Upper lobe of right lung (tissue), 1 donor: Measurements from ENCODE around the gene MAP3K20. TPM values are rescaled to one million over a fixed set of nuclear protein-coding genes. Genes with fewer than 3 reads are reported as not detected.
"Not testable (repeated sequence)": the region's sequence is repeated elsewhere in the genome, so short reads cannot be mapped to it uniquely, and the experiment has no call there.

Experiments used
- ATAC-seq: fragments of 200-7000 bp; cut with Tn5 transposase; one replicate; pipeline ENCODE4 v1.9.1; 2020; ENCODE audit warnings: mild to moderate bottlenecking, moderate library complexity
- DNase-seq: peaks from one replicate; pipeline ENCODE4 v3.0.0-alpha.2; 2020
- H3K27ac ChIP-seq: fragments of 200-600 bp; one replicate; pipeline ENCODE4 v1.8.0; 2022
- H3K27me3 ChIP-seq: fragments of 200-600 bp; one replicate; pipeline ENCODE4 v1.8.0; 2022; ENCODE audit warnings: mild to moderate bottlenecking
- H3K36me3 ChIP-seq: fragments of 200-600 bp; one replicate; pipeline ENCODE4 v1.8.0; 2022
- H3K4me1 ChIP-seq: fragments of 200-600 bp; one replicate; pipeline ENCODE4 v1.8.0; 2022
- H3K4me3 ChIP-seq: fragments of 200-600 bp; one replicate; pipeline ENCODE4 v1.8.0; 2022; ENCODE audit warnings: mild to moderate bottlenecking
- H3K9me3 ChIP-seq: fragments of 200-600 bp; one replicate; pipeline ENCODE4 v1.8.0; 2022
- intact Hi-C: fragments of 100-400 bp; cut with DNase I; formaldehyde crosslinking; loops from one replicate; pipeline ENCODE4 v1.11.0; 2022
- total RNA-seq: library from RNA; stranded (reverse); fragmentation: NEBNext Ultra II Directional; extraction: Animal tissue kit (Norgen Biotek cat#: 25700); gene quantifications from one replicate; pipeline ENCODE4 v1.2.1, GENCODE V29; 2021
- TF ChIP-seq, protein P1 (sequence below): fragments of 200-600 bp; IDR thresholded peaks from one replicate; pipeline ENCODE4 v1.8.0; 2022; ENCODE audit warnings: antibody characterized with exemption
- donor health status: DM: no; HTN: yes; CAD: no; lungs with severe emphysema.

The MAP3K20 gene
- total RNA-seq, 1 donor from 2014 or later, result 52.0 TPM

DNA sequence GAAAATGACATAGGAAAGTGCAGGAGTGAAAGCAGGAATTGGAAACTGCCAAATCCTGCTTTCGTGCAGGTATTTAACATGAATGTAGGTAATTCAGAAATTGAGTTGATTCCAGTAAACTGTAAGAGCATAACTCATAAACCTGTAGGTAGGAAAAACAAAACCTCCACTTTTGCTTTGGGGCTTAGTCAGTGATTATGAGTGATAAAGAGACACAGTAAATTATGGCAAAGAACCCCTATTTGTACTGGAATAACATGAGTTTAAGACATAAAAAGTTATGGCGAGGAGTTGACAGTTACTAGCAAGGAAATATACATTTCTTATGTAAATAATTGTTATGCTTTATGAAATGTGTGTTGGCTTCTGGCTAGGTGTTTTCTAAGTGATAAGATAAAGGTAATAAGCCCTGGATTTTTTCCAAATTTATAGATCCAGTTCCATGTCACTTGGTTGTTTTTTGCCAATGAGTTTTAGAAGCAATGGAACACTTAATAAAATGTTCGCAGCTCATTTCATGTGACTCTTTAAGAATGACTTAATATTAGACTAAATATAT, 17.3 kb downstream of the MAP3K20 start:
- DNase-seq (no peak), ATAC-seq (no peak)
- peaks cover 15% of the 10 kb centered on the region for H3K4me1 ChIP-seq
- H3K27me3 ChIP-seq, result no peaks in the 10 kb centered on the region
- H3K9me3 ChIP-seq, result no peaks in the 10 kb centered on the region
- peaks cover 16% of the 10 kb centered on the region for H3K36me3 ChIP-seq
- no peak overlapping the region for H3K4me3 ChIP-seq
- intact Hi-C loops, result no loop called here
- TF ChIP-seq, protein P1, sequence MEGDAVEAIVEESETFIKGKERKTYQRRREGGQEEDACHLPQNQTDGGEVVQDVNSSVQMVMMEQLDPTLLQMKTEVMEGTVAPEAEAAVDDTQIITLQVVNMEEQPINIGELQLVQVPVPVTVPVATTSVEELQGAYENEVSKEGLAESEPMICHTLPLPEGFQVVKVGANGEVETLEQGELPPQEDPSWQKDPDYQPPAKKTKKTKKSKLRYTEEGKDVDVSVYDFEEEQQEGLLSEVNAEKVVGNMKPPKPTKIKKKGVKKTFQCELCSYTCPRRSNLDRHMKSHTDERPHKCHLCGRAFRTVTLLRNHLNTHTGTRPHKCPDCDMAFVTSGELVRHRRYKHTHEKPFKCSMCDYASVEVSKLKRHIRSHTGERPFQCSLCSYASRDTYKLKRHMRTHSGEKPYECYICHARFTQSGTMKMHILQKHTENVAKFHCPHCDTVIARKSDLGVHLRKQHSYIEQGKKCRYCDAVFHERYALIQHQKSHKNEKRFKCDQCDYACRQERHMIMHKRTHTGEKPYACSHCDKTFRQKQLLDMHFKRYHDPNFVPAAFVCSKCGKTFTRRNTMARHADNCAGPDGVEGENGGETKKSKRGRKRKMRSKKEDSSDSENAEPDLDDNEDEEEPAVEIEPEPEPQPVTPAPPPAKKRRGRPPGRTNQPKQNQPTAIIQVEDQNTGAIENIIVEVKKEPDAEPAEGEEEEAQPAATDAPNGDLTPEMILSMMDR, result no peak
- H3K27ac ChIP-seq, result no peak overlapping the region

DNA sequence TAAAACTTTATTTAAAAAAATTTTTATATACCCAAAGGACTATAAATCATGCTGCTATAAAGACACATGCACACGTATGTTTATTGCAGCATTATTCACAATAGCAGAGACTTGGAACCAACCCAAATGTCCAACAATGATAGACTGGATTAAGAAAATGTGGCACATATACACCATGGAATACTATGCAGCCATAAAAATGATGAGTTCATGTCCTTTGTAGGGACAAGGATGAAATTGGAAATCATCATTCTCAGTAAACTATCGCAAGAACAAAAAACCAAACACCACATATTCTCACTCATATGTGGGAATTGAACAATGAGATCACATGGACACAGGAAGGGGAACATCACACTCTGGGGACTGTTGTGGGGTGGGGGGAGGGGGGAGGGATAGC, 18.0 kb downstream of the MAP3K20 start:
- intact Hi-C loops, H3K27ac ChIP-seq, ATAC-seq, H3K4me3 ChIP-seq, H3K27me3 ChIP-seq, H3K9me3 ChIP-seq, DNase-seq: not testable (repeated sequence)
- Histone ChIP-seq H3K36me3 (peaks cover 16% of the 10 kb centered on the region), H3K4me1 (peaks cover 15% of the 10 kb centered on the region)

DNA sequence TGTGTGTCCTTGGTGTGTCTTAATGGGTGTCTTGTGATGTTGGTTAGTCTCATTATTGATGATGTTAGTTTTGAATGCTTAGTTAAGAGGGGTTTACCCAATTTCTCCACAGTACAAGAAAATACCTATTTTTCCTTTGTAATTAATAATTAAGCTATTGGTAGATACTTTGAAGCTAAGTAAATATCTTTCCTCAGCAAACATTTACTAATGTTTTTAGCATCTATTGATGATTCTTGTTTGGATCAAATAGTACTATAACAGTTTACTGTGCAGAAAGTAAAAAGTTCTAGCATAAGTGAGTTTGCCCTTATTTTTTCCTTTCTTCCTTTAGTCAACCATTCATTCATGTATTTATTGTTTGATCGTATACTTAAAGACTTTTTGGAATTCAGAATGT, 19.1 kb downstream of the MAP3K20 start:
- Histone ChIP-seq H3K9me3 (no peaks in the 10 kb centered on the region), H3K27ac (no peak overlapping the region), H3K27me3 (no peaks in the 10 kb centered on the region), H3K4me3 (no peak overlapping the region), H3K4me1 (peaks cover 15% of the 10 kb centered on the region), H3K36me3 (peaks cover 16% of the 10 kb centered on the region)
- TF ChIP-seq, protein P1, result no peak
- DNase-seq, result no peak
- intact Hi-C loops, result no loop called here
- ATAC-seq, result no peak

DNA sequence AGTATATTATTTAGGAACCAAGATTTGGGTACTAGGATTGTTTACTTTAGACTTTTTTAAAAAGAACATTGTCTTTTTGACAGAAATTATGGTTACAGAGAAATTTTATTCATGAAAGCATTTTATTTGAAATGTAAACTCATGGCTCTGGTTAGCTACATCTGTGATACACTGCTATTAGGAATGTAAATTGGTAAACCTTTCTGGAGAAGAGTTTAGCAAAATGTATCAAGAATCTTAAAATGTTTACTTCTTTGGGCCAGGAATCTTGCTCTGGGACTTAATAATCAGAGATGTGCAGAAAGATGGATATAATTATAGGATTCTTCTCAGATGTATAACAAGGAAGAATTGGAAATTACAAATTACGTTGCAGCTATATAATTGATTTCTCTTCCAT, 19.7 kb downstream of the MAP3K20 start:
- Histone ChIP-seq H3K27ac (no peak overlapping the region), H3K9me3 (no peaks in the 10 kb centered on the region), H3K4me3 (no peak overlapping the region), H3K36me3 (peaks cover 16% of the 10 kb centered on the region), H3K27me3 (no peaks in the 10 kb centered on the region), H3K4me1 (peaks cover 15% of the 10 kb centered on the region)
- ATAC-seq, result no peak
- TF ChIP-seq, protein P1, result no peak
- DNase-seq, result no peak
- intact Hi-C loops, result no loop called here

DNA sequence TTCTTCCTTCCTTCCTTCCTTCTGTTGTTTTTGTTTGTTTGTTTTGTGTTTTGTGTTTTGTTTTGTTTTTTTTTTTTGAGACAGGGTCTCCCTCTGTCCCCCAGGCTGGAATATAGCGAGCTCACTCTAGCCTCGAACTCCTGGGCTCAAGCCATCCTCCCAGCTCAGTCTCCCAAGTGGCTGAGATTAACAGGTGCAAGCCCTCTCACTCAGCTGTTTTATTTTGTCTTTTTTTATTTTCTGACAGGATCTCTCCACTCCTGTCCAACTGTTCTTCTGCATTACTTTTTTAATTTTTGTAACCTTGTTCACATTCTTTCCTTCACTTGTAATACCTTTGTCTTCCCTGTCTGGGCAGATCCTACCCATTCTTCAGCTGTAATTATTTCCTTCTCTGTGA, 23.6 kb downstream of the MAP3K20 start:
- ATAC-seq, result no peak
- H3K27ac ChIP-seq, result no peak overlapping the region

DNA sequence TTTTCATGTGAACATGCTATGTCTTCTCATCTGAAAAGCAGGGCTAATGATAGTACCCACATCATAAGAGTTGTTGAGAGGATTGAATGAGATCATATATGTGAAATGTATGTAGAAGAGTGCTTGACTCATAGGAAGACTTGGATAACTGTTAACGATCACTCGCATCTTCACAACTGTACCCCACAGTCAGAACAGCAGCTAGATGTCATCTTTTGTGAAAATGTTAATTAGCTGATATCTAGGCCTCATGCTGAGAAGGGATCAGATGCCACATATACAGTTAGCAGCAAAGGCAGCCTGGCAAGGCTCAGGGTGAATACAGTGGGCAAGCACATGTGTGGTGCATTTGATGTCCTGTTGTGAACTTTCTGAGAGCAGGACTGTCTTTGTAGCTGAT, 24.2 kb downstream of the MAP3K20 start:
- DNase-seq, result no peak
- H3K9me3 ChIP-seq, result no peaks in the 10 kb centered on the region
- H3K36me3 ChIP-seq, result no peaks in the 10 kb centered on the region

More for the DNA sequence above, 23.6 kb downstream of the MAP3K20 start:
- TF ChIP-seq, protein P1, result no peak
- Histone ChIP-seq H3K9me3 (no peaks in the 10 kb centered on the region), H3K27me3 (no peaks in the 10 kb centered on the region), H3K4me1 (peaks cover 3% of the 10 kb centered on the region), H3K36me3 (no peaks in the 10 kb centered on the region), H3K4me3 (no peak overlapping the region)
- no peak for DNase-seq
- intact Hi-C loops, result no loop called here

More for the DNA sequence above, 24.2 kb downstream of the MAP3K20 start:
- Histone ChIP-seq H3K4me3 (no peak overlapping the region), H3K4me1 (peaks cover under 1% of the 10 kb centered on the region), H3K27me3 (no peaks in the 10 kb centered on the region), H3K27ac (no peak overlapping the region)
- no peak for ATAC-seq
- TF ChIP-seq, protein P1, result no peak
- intact Hi-C loops, result no loop called here
